ENCODE data around the gene SPDYE2B.
"Not testable (repeated sequence)": the region's sequence is repeated elsewhere in the genome, so short reads cannot be mapped to it uniquely, and the experiment has no call there.

Gene SPDYE2B
- 0 reads per million in 4 experiments for total RNA-seq

GRCh38 chr7:102649924-102650323 is at the start of gene SPDYE2B:
Gene SPDYE2B (plus strand): TSS chr7:102650319. CDS start chr7:102652349, 2,030 bp downstream.
- not testable (repeated sequence) for DNase-seq

- DNase-seq: not testable (repeated sequence)
These were observed 47.8 kb upstream of the SPDYE2B start for GRCh38 chr7:102602317-102602716.

- not testable (repeated sequence) for DNase-seq
These were observed 45.5 kb upstream of the SPDYE2B start for GRCh38 chr7:102604431-102605145.

- not testable (repeated sequence) for DNase-seq
These were observed 43.3 kb upstream of the SPDYE2B start for GRCh38 chr7:102606848-102607247.

- not testable (repeated sequence) for DNase-seq
These were observed 40.4 kb upstream of the SPDYE2B start for GRCh38 chr7:102609734-102610133.

- not testable (repeated sequence) for DNase-seq
These were observed 39.7 kb upstream of the SPDYE2B start for GRCh38 chr7:102610441-102610840.

GRCh38 chr7:102611013-102611674 is 39.0 kb upstream of the SPDYE2B start:
- DNase-seq: not testable (repeated sequence)

GRCh38 chr7:102611675-102612325 is 38.3 kb upstream of the SPDYE2B start:
- DNase-seq: not testable (repeated sequence)

GRCh38 chr7:102613575-102614345 is 36.4 kb upstream of the SPDYE2B start:
- not testable (repeated sequence) for DNase-seq

GRCh38 chr7:102614346-102614697 is 35.8 kb upstream of the SPDYE2B start:
- not testable (repeated sequence) for DNase-seq

GRCh38 chr7:102614873-102615272 is 35.2 kb upstream of the SPDYE2B start:
- not testable (repeated sequence) for DNase-seq

- DNase-seq: not testable (repeated sequence)
These were observed 34.2 kb upstream of the SPDYE2B start for GRCh38 chr7:102615930-102616329.

- not testable (repeated sequence) for DNase-seq
These were observed 33.5 kb upstream of the SPDYE2B start, which contains the start of gene RASA4 for GRCh38 chr7:102616507-102617125. Gene RASA4 (minus strand): TSS chr7:102616756. CDS start chr7:102616689, 67 bp downstream.

- DNase-seq: not testable (repeated sequence)
These were observed 32.0 kb upstream of the SPDYE2B start for GRCh38 chr7:102618122-102618521.

- not testable (repeated sequence) for DNase-seq
These were observed 22.7 kb upstream of the SPDYE2B start for GRCh38 chr7:102627271-102627904.

GRCh38 chr7:102630622-102631021 is 19.5 kb upstream of the SPDYE2B start:
- not testable (repeated sequence) for DNase-seq

- not testable (repeated sequence) for DNase-seq
These were observed 15.8 kb upstream of the SPDYE2B start for GRCh38 chr7:102634299-102634698.

GRCh38 chr7:102635354-102635753 is 14.8 kb upstream of the SPDYE2B start:
- DNase-seq: not testable (repeated sequence)

GRCh38 chr7:102636956-102637355 is 13.2 kb upstream of the SPDYE2B start:
- not testable (repeated sequence) for DNase-seq

GRCh38 chr7:102638848-102639247 is 11.3 kb upstream of the SPDYE2B start:
- not testable (repeated sequence) for DNase-seq

GRCh38 chr7:102642691-102643090 is 7.4 kb upstream of the SPDYE2B start, which contains the start of gene UPK3BL1:
Gene UPK3BL1 (minus strand): TSS chr7:102642791. CDS start chr7:102642741, 50 bp downstream.
- not testable (repeated sequence) for DNase-seq

Measured in effector CD8-positive, alpha-beta T cell (primary cell).